Spleen (tissue), 11 donors: ENCODE results near the gene LDB2. TPM values are rescaled to one million over a fixed set of nuclear protein-coding genes. Genes with fewer than 3 reads are reported as not detected.

Source experiments
- DNase-seq: peaks from one replicate; pipeline ENCODE4 v3.0.0-alpha.2; 2020
- H3K27ac ChIP-seq, 8 donors: fragments of 200-600 bp; sonication (generic) in 7 of 8; 1 replicate in 4 of 8; 2 replicates in 4 of 8; pipeline versions ENCODE4 v1.5.0 to v1.8.0; 2016 to 2021; ENCODE audit warnings: inconsistent platforms in 4 of 8, mild to moderate bottlenecking in 4 of 8, moderate library complexity in 1 of 8
- H3K27me3 ChIP-seq, 7 donors: fragments of 200-600 bp; sonication (generic) in 6 of 7; replicated peaks in 1 of 7; 1 replicate in 4 of 7; 2 replicates in 3 of 7; pipeline versions ENCODE4 v1.5.0 to v1.8.0; 2016 to 2021; ENCODE audit warnings: inconsistent platforms in 3 of 7, mild to moderate bottlenecking in 1 of 7
- H3K36me3 ChIP-seq, 6 donors: fragments of 200-600 bp; sonication (generic) in 5 of 6; 1 replicate in 4 of 6; 2 replicates in 2 of 6; pipeline versions ENCODE4 v1.5.0 to v1.8.0; 2016 to 2021; ENCODE audit warnings: inconsistent platforms in 2 of 6
- H3K4me1 ChIP-seq, 6 donors: fragments of 200-600 bp; sonication (generic) in 5 of 6; 1 replicate in 3 of 6; 2 replicates in 3 of 6; pipeline versions ENCODE4 v1.5.0 to v1.8.0; 2016 to 2021; ENCODE audit warnings: inconsistent platforms in 3 of 6
- H3K4me3 ChIP-seq, 8 donors: fragments of 200-600 bp; sonication (generic) in 7 of 8; 1 replicate in 4 of 8; 2 replicates in 4 of 8; pipeline versions ENCODE4 v1.5.0 to v1.8.0; 2016 to 2021; ENCODE audit warnings: inconsistent platforms in 4 of 8, mild to moderate bottlenecking in 4 of 8, moderate library complexity in 2 of 8
- H3K9me3 ChIP-seq, 8 donors: fragments of 200-600 bp; sonication (generic) in 7 of 8; 1 replicate in 4 of 8; 2 replicates in 4 of 8; pipeline versions ENCODE4 v1.5.0 to v1.8.0; 2016 to 2021; ENCODE audit warnings: inconsistent platforms in 4 of 8
- CTCF ChIP-seq, 11 experiments: fragments of 200-600 bp in 7 of 11; fragments of 450-650 bp in 4 of 11; sonication (generic) in 4 of 11; IDR thresholded peaks in 8 of 11; conservative IDR thresholded peaks in 3 of 11; 1 replicate in 7 of 11; 2 replicates in 4 of 11; pipeline versions ENCODE4 v1.4.0 to v1.8.0; 2016 to 2021; ENCODE audit warnings: antibody characterized with exemption in 11 of 11, inconsistent platforms in 4 of 11, mild to moderate bottlenecking in 1 of 11
- POLR2A ChIP-seq, 3 donors: fragments of 450-650 bp; IDR thresholded peaks; one replicate each; pipeline ENCODE4 v1.5.1; 2017; ENCODE audit warnings: antibody characterized with exemption in 3 of 3, mild to moderate bottlenecking in 1 of 3
- POLR2AphosphoS5 ChIP-seq, 3 donors: sonication (generic); formaldehyde crosslinking; IDR thresholded peaks; one replicate each; pipeline ENCODE4 v1.5.1; 2017; ENCODE audit warnings: antibody characterized with exemption in 3 of 3
- WGBS, 5 donors: extraction: QIAGEN DNeasy Blood & Tissue Kit in 3 of 5; methylation state at CpG; one replicate each; pipeline versions ENCODE4 v1.1.5 to v1.1.7; 2013 to 2018; 5-methylcytosine and 5-hydroxymethylcytosine counted together
- intact Hi-C: fragments of 100-400 bp; cut with DNase I; formaldehyde crosslinking; loops from one replicate; pipeline ENCODE4 v1.15.0; 2023; ENCODE audit warnings: low total_unique reads
- polyA plus RNA-seq, 3 donors: library from polyadenylated mRNA; stranded (reverse); fragments of 200-250 nt; gene quantifications; one replicate each; pipeline ENCODE4 v1.2.1, GENCODE V29; 2013
- total RNA-seq, 7 donors: library from RNA; depleted of rRNA in 3 of 7; stranded (reverse); fragments of >200 nt in 3 of 7; fragmentation: NEBNext Ultra II Directional in 4 of 7; extraction: Animal tissue kit (Norgen Biotek cat#: 25700) in 4 of 7; gene quantifications; one replicate each; pipeline versions ENCODE4 v1.1.0 to v1.2.1, GENCODE V29; 2016 to 2021
- donor health status: healthy with polysubstance abuse.
- donor health status: DM: no; HTN: no; CAD: no; lungs with moderate emphysema.
- donor health status: DM: no; HTN: no; CAD: no.
- donor health status: Bipolar disorder and iron deficiency.
- donor health status: healthy.
- donor health status: DM: no; HTN: no; CAD: no.
- donor health status: DM: yes; HTN: yes; CAD: no.

LDB2 gene
- total and polyA plus RNA-seq, 10 donors: 24.1 to 257 (median 142) TPM

- Histone ChIP-seq H3K4me3 (no peak overlapping the region), H3K4me1 (peaks cover 0 to 3% (median 0%) of the 10 kb centered on the region in 6 donors), H3K27me3 (no peaks in the 10 kb centered on the region), H3K36me3 (no peaks in the 10 kb centered on the region), H3K27ac (no peak overlapping the region), H3K9me3 (no peaks in the 10 kb centered on the region)
- TF ChIP-seq CTCF (IDR thresholded peaks at IDR 0.05 in 8 of 11, conservative IDR thresholded peaks at IDR 0.05 in 3 of 11) (no peak), POLR2AphosphoS5 (IDR thresholded peaks at IDR 0.05) (no peak), POLR2A (IDR thresholded peaks at IDR 0.05) (no peak)
- no peak for DNase-seq
- 92 to 100% (median 100%) methylated on average over 1 of the region's 1 CpG for WGBS, 5 donors
- intact Hi-C loops: no loop called here
Observed at GRCh38 chr4:16537926-16538325, 360.5 kb downstream of the LDB2 start.

GRCh38 chr4:16532240-16532970, 366.0 kb downstream of the LDB2 start:
- Histone ChIP-seq H3K27ac (peak overlapping the region in 2 of 8 donors; percentile 3 to 25), H3K4me3 (no peak overlapping the region), H3K4me1 (peaks cover 5 to 22% (median 17%) of the 10 kb centered on the region in 6 donors), H3K36me3 (no peaks in the 10 kb centered on the region), H3K9me3 (no peaks in the 10 kb centered on the region), H3K27me3 (no peaks in the 10 kb centered on the region)
- DNase-seq: no peak
- intact Hi-C loops: no loop called here
- no peak for TF ChIP-seq CTCF (IDR thresholded peaks at IDR 0.05 in 8 of 11, conservative IDR thresholded peaks at IDR 0.05 in 3 of 11)
- no peak for TF ChIP-seq POLR2AphosphoS5 (IDR thresholded peaks at IDR 0.05)
- TF ChIP-seq POLR2A (IDR thresholded peaks at IDR 0.05): no peak
- WGBS, 5 donors: 12 to 22% (median 15%) methylated on average over 6 of the region's 6 CpGs

GRCh38 chr4:16530688-16531635, 367.5 kb downstream of the LDB2 start:
- Histone ChIP-seq H3K27ac (peak overlapping the region in 1 of 8 donors; percentile 3), H3K27me3 (no peaks in the 10 kb centered on the region), H3K9me3 (no peaks in the 10 kb centered on the region), H3K4me3 (no peak overlapping the region), H3K4me1 (peaks cover 5 to 22% (median 17%) of the 10 kb centered on the region in 6 donors), H3K36me3 (no peaks in the 10 kb centered on the region)
- 55 to 81% (median 59%) methylated on average over 3 of the region's 3 CpGs for WGBS, 5 donors
- intact Hi-C loops: no loop called here
- TF ChIP-seq POLR2A (IDR thresholded peaks at IDR 0.05): no peak
- no peak for TF ChIP-seq POLR2AphosphoS5 (IDR thresholded peaks at IDR 0.05)
- TF ChIP-seq CTCF (IDR thresholded peaks at IDR 0.05 in 8 of 11, conservative IDR thresholded peaks at IDR 0.05 in 3 of 11): no peak
- DNase-seq: no peak
